Osteocyte (in vitro differentiated cells): ENCODE measurements around the gene MYRF. TPM values are rescaled to one million over a fixed set of nuclear protein-coding genes. Genes with fewer than 3 reads are reported as not detected.

Experiments
- DNase-seq: peaks from one replicate; pipeline ENCODE4 v3.0.0; 2021; ENCODE audit warnings: mixed read lengths; ENCODE audit not compliant: unreplicated experiment; ENCODE audit errors: extremely low spot score
- H3K27ac Mint-ChIP-seq: one replicate; pipeline ENCODE4 v1.8.0; 2021; ENCODE audit warnings: mild to moderate bottlenecking, mixed read lengths; ENCODE audit not compliant: unreplicated experiment
- H3K27me3 Mint-ChIP-seq: one replicate; pipeline ENCODE4 v1.8.0; 2021; ENCODE audit warnings: mixed read lengths; ENCODE audit not compliant: unreplicated experiment
- H3K36me3 Mint-ChIP-seq: one replicate; pipeline ENCODE4 v1.8.0; 2021; ENCODE audit warnings: mixed read lengths; ENCODE audit not compliant: unreplicated experiment
- H3K4me1 Mint-ChIP-seq: one replicate; pipeline ENCODE4 v1.8.0; 2021; ENCODE audit warnings: mixed read lengths; ENCODE audit not compliant: unreplicated experiment
- H3K4me3 Mint-ChIP-seq: one replicate; pipeline ENCODE4 v1.8.0; 2021; ENCODE audit warnings: mild to moderate bottlenecking, moderate library complexity, mixed read lengths; ENCODE audit not compliant: unreplicated experiment
- H3K9me3 Mint-ChIP-seq: one replicate; pipeline ENCODE4 v1.8.0; 2021; ENCODE audit warnings: mixed read lengths; ENCODE audit not compliant: unreplicated experiment
- total RNA-seq: library from RNA; stranded (reverse); gene quantifications from 2 replicates; pipeline ENCODE4 v1.2.1, GENCODE V29; 2021
- TF ChIP-seq, protein P1 (sequence below): fragments of 200-600 bp; sonication (generic); IDR thresholded peaks from 2 replicates; pipeline ENCODE4 v1.5.0; 2021; ENCODE audit warnings: antibody characterized with exemption, mild to moderate bottlenecking, moderate library complexity

The MYRF gene
- total RNA-seq, 1 donor from 2014 or later: 0.43 TPM

DNA sequence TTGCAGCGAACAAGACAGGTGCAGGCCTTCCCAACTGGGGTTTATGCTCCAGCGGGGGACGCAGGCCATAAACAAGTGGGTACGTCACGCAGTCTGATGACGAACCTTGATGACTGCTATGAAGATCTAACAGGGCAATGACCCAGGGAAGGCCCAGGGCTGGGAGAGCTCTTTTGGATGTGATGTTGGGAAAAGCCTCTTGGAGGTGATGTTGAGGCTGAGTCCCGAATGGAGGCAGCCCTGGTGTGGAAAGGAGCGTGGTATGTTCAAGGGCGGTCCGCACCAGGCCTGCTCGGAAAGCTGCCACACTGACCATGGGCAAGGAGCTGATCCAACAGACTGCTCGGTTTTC is 81.5 kb downstream of the MYRF start:
- peaks cover 67% of the 10 kb centered on the region for H3K4me1 Mint-ChIP-seq
- H3K9me3 Mint-ChIP-seq: no peaks in the 10 kb centered on the region
- no peak overlapping the region for H3K4me3 Mint-ChIP-seq
- no peak for DNase-seq
- TF ChIP-seq, protein P1, sequence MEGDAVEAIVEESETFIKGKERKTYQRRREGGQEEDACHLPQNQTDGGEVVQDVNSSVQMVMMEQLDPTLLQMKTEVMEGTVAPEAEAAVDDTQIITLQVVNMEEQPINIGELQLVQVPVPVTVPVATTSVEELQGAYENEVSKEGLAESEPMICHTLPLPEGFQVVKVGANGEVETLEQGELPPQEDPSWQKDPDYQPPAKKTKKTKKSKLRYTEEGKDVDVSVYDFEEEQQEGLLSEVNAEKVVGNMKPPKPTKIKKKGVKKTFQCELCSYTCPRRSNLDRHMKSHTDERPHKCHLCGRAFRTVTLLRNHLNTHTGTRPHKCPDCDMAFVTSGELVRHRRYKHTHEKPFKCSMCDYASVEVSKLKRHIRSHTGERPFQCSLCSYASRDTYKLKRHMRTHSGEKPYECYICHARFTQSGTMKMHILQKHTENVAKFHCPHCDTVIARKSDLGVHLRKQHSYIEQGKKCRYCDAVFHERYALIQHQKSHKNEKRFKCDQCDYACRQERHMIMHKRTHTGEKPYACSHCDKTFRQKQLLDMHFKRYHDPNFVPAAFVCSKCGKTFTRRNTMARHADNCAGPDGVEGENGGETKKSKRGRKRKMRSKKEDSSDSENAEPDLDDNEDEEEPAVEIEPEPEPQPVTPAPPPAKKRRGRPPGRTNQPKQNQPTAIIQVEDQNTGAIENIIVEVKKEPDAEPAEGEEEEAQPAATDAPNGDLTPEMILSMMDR: no peak
- peaks cover 3% of the 10 kb centered on the region for H3K36me3 Mint-ChIP-seq
- H3K27ac Mint-ChIP-seq: peak overlapping the region; percentile 97
- H3K27me3 Mint-ChIP-seq: no peaks in the 10 kb centered on the region

DNA sequence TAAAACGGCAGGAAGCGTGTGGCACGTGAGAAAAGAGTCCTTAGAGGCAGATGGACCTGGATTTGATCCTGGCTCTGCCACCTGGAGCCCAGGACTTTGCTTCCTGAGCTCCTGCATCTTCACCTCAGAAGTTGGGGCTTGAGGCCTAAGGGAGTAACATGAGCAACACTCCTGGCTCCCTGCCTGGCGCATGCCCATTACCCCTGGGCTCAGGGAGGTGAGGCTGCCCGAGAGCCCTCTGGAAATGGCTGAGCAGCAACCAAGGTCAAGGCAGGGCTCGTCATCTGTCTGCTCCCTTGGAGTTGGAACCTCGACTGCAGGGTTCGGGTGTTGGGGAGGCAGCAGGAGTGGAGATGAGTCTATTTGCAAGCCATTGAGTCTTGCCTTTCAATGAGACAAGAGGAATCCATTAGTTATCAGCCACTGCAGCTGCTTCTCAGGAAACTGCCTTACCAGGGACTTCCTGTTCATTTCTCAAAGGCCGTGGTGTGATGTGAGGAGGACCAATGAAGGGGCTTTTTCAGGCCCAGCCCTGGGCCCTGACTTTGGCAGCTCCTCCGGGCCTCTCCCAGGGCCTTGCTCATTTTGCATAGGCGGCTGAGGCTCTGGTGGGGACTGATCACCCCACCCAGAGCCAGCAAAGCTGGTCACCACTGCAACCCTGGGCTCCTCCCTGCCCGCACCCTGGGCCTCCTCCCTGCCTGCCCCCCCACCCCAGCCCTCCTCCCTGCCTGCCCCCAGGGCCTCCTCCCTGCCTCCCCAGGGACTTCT is 82.0 kb downstream of the MYRF start:
- TF ChIP-seq, protein P1: no peak
- Mint-ChIP-seq H3K36me3 (peaks cover 7% of the 10 kb centered on the region), H3K4me1 (peaks cover 62% of the 10 kb centered on the region), H3K9me3 (no peaks in the 10 kb centered on the region), H3K4me3 (no peak overlapping the region), H3K27me3 (no peaks in the 10 kb centered on the region), H3K27ac (peak overlapping the region; percentile 97)
- DNase-seq: no peak

GRCh38 chr11:61836193-61836592 is 83.8 kb downstream of the MYRF start:
- Mint-ChIP-seq H3K4me3 (no peak overlapping the region), H3K27me3 (no peaks in the 10 kb centered on the region), H3K4me1 (peaks cover 45% of the 10 kb centered on the region), H3K36me3 (peaks cover 20% of the 10 kb centered on the region), H3K27ac (no peak overlapping the region), H3K9me3 (no peaks in the 10 kb centered on the region)
- TF ChIP-seq, protein P1: no peak
- no peak for DNase-seq

DNA sequence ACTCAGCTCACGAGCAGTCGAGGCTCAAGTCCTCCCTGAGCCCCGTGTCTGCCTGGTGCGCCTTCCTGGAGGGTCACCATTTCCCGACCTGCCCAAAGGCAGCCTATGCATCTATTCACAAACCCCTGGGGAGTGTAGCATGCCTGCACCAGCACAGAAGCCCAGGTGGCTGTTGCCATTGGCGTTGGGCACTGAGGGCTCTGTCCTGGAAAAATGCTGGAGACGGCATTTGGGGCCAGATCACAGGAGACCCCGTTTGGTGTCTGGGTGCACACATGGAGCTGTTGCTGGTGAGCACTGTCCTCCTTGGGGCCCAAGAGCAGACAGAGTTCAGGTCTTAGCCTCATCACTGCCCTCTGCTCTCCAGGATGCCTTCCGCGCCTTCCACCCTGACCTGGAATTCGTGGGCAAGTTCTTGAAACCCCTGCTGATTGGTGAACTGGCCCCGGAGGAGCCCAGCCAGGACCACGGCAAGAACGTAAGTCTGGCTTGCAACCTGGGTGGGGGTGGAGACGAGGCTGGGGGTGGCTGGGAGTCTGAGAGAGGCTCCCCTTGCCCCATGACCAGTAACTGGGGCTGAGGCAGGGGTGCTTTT is 85.1 kb downstream of the MYRF start:
- Mint-ChIP-seq H3K4me1 (peaks cover 33% of the 10 kb centered on the region), H3K4me3 (no peak overlapping the region), H3K27me3 (no peaks in the 10 kb centered on the region), H3K36me3 (peaks cover 29% of the 10 kb centered on the region), H3K9me3 (no peaks in the 10 kb centered on the region), H3K27ac (no peak overlapping the region)
- TF ChIP-seq, protein P1: no peak
- no peak for DNase-seq

Other genes with a start within 250 kb of the MYRF start
- gene LRRC10B, start 243.9 kb upstream of the MYRF start, total RNA-seq: not detected in 2 replicates
- gene SYT7, start 171.6 kb upstream of the MYRF start, total RNA-seq: 0.10 and 0.11 TPM in 2 replicates
- 5.1 TPM in 2 replicates for gene DAGLA, start 72.2 kb upstream of the MYRF start, total RNA-seq
- gene TMEM258, start 40.0 kb downstream of the MYRF start, total RNA-seq: 137 and 149 TPM in 2 replicates
- 19.5 and 19.8 TPM in 2 replicates for gene FEN1, start 40.3 kb downstream of the MYRF start, total RNA-seq
- gene FADS1, start 64.4 kb downstream of the MYRF start, total RNA-seq: 73.1 and 76.0 TPM in 2 replicates
- 193 and 207 TPM in 2 replicates for gene FADS2, start 75.7 kb downstream of the MYRF start, total RNA-seq
- 117 and 118 TPM in 2 replicates for gene FADS3, start 138.9 kb downstream of the MYRF start, total RNA-seq
- 44.2 and 49.2 TPM in 2 replicates for gene RAB3IL1, start 164.9 kb downstream of the MYRF start, total RNA-seq
- gene BEST1, start 197.7 kb downstream of the MYRF start, total RNA-seq: 0.81 and 2.0 TPM in 2 replicates
- gene FTH1, start 215.0 kb downstream of the MYRF start, total RNA-seq: 2,993 and 3,020 TPM in 2 replicates